NCI-H1417 (cell line): ENCODE results near the gene PPL.
"Not testable (repeated sequence)": the region's sequence is repeated elsewhere in the genome, so short reads cannot be mapped to it uniquely, and the experiment has no call there.

ENCODE experiments used
- DNase-seq, 3 experiments: peaks; one replicate each; lab custom pipeline; 2025; lab: John Stamatoyannopoulos, UW

The PPL gene

DNA sequence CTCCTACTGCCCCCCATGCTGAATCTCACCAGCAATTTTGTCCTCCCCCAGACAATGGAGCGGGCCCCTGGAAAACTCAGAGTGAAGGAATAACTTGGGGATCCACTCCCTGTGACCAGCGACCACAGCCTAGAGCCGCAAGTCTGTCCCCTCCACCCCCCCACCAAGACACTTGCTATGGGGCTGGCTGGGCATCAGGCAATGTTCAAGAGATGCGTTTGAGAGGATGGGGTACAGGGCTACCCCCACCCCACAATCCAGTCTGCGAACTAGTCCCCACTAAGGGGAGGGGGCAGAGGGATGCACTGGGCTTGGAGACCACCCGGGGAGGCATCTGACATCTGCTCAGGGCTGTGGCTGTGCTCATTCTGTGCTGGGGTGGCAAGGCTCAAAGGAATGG is 2.4 kb downstream of the PPL start:
- DNase-seq: no peak

DNA sequence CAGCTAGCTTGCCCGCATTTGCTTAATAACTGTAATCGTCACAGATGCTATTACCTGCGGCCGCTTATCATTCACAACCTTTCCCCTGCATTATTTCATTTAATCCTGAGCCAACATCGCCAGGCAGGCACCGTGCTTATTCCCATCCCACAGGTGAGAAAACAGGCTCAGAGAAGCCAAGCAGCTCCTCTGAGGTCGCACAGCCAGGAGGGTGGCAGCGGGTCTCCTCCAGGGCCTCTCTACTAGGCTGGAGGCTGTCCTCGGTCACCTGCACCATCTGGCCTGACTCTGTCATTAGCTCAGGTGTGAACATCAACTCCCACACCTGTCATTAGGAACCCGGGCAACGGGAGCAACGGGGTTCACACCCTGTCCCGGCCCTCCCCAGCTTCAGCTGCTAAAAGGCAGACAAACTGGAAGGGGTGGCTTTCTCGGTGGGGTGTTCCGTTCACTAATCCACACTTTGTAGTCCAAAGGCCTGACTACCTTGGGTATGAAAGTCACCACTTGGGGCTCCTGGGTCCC is 3.0 kb downstream of the PPL start:
- no peak for DNase-seq

- no peak for DNase-seq
These were observed 3.5 kb downstream of the PPL start for GRCh38 chr16:4933433-4933832.

DNA sequence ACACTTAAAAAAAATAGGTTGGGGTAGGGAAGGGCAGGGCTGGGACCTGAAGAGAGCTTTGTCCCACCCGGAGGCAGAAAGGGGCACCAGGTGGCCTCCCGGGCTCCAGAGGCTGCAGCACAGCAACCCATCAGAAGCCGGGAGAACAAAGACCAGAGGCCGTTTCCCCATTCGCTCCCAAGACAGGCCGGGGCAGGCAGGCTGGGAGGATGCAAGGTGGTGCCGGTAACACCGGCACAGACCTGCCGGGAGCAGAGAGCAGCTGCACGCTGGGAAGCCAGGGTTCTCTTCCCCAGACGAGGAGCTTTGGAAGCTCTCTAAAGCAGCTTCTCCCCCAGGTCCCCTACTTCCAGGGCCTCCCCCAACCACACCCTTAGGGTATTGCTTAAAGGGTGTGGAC is 5.6 kb downstream of the PPL start:
- no peak for DNase-seq

GRCh38 chr16:4929619-4930018 is 7.3 kb downstream of the PPL start:
- not testable (repeated sequence) for DNase-seq

- no peak for DNase-seq
These were observed 8.7 kb downstream of the PPL start for GRCh38 chr16:4928227-4928626.

DNA sequence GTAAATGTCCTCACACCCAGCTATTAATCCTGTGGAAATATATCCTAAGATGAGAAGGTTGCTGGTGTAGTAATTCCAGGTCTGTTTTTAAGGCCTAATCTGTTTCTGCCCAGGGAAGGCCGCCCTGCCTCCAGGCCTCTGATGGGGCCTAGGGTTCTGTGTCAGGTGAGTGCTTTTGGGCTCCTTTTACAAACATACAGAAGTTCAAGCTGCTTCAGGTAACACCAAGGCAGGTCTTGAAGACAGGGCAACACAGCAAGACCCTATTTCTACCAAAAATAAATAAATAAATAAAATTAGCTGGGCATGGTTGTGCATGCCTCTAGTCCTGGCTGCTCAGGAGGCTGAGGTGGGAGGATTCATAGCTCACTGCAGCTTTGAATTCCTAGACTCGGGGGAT is 9.3 kb downstream of the PPL start:
- DNase-seq: no peak

- DNase-seq: no peak
These were observed 10.0 kb downstream of the PPL start for GRCh38 chr16:4926928-4927327.

DNA sequence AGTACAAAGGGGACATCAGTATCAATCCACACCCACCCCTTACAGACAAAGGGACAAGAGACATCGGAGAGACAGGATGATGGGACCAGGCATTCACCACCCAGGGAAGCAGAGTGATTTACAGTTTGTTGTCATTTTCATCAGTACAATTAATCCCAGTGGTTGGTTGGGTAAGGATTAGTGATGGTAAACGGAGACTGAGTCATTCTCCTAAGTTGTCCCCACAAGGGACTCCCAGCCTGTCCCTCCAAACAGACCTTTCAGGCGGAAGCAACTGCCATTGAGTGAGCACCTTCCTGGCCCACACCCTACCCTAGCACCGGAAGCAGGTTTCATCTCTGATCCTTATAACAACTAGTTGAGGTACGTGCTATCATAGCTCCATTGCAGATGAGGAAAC is 11.2 kb downstream of the PPL start:
- no peak for DNase-seq

- DNase-seq: no peak
These were observed 11.7 kb downstream of the PPL start for GRCh38 chr16:4925293-4925607.

GRCh38 chr16:4924593-4925292 is 12.2 kb downstream of the PPL start:
- DNase-seq: no peak

- no peak for DNase-seq
These were observed 13.1 kb downstream of the PPL start for GRCh38 chr16:4923853-4924252.

GRCh38 chr16:4922721-4923342 is 14.1 kb downstream of the PPL start:
- no peak for DNase-seq

- no peak for DNase-seq
These were observed 16.1 kb downstream of the PPL start for GRCh38 chr16:4920826-4921225.

- DNase-seq: peak in 1 of 3 experiments; percentile 8
These were observed 18.1 kb downstream of the PPL start for GRCh38 chr16:4918781-4919251.

- no peak for DNase-seq
These were observed 19.8 kb downstream of the PPL start for GRCh38 chr16:4917117-4917516.

GRCh38 chr16:4915226-4915761 is 21.7 kb downstream of the PPL start:
- DNase-seq: no peak

GRCh38 chr16:4914528-4915225 is 22.3 kb downstream of the PPL start:
- no peak for DNase-seq

DNA sequence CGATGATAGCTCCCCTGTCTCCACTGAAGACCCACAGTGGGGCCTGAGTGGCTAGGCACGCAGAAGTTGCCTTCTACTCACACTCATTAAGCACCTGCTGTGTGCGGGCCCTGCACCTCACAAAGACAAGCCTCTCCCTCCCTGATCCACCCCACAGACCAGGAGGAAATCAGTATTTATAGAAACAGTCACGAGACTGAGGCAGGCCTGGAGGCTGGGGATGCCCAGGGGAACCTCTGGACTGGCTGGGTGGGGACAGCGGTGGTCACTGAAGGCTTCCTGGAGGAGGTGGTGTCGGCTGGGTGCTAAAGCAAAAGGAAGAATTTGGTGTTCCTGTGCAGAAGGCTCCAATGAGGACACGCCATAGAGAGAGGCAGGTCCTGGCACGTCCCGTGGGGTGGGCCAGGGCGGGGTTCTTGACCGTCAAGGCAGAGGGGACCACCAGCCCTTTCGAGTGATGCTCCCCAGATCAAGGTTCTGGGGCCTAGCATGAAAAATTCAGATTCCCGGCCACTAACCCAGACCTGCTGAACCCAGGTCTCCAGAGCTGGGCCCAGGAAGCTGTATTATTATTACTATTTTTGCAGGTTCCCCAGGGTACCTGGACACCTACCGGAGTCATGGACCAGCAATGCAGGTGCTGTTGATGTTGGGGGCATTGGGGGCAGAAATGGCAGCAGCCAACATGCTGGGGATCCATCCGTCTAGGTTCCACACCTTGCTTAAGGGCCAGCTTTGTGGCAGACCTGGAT is 23.0 kb downstream of the PPL start:
- no peak for DNase-seq

DNA sequence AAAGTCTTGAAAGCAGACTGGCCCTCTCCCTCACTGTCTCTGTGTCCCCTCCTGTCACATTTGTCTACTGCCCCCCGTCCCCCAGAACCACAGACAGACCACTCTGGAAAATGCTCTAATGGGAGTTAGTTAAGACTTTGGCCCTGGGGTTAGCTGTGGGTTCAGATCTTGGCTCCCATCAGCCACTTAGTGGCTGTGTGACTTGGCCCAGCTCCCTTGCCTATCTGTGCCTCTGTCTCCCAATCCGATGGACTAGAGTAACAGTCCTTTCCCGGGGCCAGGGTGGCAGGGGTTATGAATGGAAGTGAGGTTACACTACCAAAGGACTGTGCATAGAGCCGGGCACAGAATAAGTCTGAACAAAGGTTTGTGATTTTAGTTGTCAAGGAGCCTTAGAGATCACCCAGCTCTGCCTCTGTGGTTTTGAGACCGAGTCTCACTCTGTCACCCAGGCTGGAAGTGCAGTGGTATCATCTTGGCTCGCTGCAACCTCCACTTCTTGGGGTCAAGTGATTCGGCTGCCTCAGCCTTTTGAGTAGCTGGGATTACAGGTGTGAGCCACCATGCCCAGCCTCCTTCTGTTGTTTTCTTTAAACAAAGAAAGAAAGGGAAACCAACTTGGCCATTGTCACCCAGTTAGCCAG is 23.7 kb downstream of the PPL start:
- DNase-seq: no peak

DNA sequence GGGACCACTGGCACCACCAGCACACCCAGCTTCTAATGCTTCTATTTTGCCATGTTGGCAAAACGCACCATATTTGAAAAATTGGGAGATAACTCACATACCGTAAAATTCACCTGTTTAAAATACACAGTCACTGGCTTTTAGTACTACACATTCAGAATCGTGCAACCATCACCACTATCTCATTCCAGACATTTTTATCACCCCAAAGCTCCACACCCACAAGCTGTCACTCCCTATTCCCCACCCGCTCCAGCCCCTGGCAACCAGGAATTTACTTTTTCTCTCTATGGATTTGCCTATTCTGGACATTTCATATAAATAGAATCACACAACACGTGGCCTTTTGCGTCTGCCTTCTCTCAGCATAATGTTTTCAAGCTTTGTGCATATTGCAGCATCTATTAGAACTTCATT is 25.0 kb downstream of the PPL start:
- DNase-seq: no peak

GRCh38 chr16:4910828-4911227 is 26.1 kb downstream of the PPL start:
- no peak for DNase-seq
